Activated T-helper 17 cell treated with anti-CD3 and anti-CD28 coated beads, Interleukin-2, amount 50 U/mL, for 72 hours (primary cell): Measurements from ENCODE around the gene MLF2. TPM values are rescaled to one million over a fixed set of nuclear protein-coding genes. Genes with fewer than 3 reads are reported as not detected.

Experiments used
- ATAC-seq: fragments of 150-1000 bp; cut with Tn5 transposase; replicated peaks from 2 replicates; pipeline ENCODE4 v1.10.0; 2021; ENCODE audit warnings: mild to moderate bottlenecking, moderate library complexity
- H3K27ac Mint-ChIP-seq: one replicate; pipeline ENCODE4 v1.8.0; 2022; ENCODE audit warnings: mixed read lengths
- H3K27me3 Mint-ChIP-seq: one replicate; pipeline ENCODE4 v1.8.0; 2022; ENCODE audit warnings: mixed read lengths
- H3K36me3 Mint-ChIP-seq: one replicate; pipeline ENCODE4 v1.8.0; 2022; ENCODE audit warnings: low read depth, mild to moderate bottlenecking, mixed read lengths
- H3K4me1 Mint-ChIP-seq: one replicate; pipeline ENCODE4 v1.8.0; 2022; ENCODE audit warnings: mixed read lengths
- H3K4me3 Mint-ChIP-seq: one replicate; pipeline ENCODE4 v1.8.0; 2022; ENCODE audit warnings: mild to moderate bottlenecking, mixed read lengths
- H3K9me3 Mint-ChIP-seq: one replicate; pipeline ENCODE4 v1.8.0; 2022; ENCODE audit warnings: mixed read lengths
- total RNA-seq, 2 donors: library from RNA; stranded (reverse); gene quantifications; one replicate each; pipeline ENCODE4 v1.2.3, GENCODE V29; 2022

Gene MLF2
- total RNA-seq, 2 donors from 2014 or later = 132 to 279 TPM

DNA sequence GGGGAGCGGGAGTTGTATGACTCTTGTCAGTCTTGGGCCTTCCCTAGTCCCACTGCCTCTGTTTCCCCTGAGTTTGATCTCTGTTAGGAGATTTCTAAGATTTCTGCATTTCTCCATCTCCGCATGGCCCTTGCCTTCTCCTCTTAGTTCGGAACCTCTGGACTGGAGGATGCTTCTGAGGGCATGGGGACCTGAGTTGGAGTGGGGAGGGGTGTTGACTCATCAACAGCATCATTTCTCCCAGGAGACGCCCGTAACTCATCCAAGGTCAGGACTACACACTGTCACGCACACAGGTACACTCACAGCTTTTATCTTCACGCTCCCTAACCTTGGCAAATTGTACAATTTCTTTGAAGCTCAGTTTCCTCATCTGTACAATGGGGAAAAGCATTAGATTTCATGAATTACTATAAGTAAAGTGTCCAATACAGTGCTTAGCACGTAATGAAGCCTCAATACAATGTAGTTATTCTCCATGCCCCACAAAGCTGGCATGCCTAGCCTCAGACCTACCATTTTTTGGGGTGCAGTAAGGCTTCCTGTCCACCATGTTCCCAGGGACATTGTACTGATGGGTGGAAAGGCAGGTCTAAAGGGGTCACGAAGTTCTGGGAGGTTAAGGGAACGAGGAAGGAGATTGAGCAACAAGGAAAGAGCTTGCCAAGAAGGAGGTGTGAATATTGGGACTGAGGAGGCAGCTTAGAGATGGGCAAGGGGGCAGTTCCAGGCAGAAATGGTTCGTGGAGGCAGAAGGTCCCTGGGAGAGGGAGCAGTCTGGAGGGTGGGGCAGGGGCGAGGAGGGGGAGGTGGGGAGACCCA is 18.8 kb upstream of the MLF2 start:
- peaks cover 92% of the 10 kb centered on the region for H3K36me3 Mint-ChIP-seq

DNA sequence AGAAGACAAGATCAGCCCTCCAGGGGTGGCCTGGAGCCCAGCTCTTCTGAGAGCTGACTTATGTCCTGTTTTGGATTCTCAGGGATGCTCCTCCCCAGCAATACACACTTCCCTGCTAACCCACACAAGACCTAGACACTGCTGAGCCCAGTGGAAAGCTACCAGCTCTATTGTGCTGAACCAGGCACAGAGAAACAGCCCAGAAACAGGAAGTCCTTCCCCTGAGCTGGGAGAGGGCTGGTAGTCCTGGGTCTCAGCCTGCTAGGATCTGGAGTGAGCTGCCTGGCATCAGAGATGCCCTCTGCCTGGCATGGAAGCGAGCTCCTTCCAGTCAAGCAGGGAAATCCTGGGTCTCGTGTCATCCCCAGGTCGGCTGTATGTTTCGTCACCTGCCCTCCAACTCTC is 18.2 kb upstream of the MLF2 start:
- peak; percentile 29 for ATAC-seq
- peaks cover 29% of the 10 kb centered on the region for H3K27me3 Mint-ChIP-seq
- peaks cover 85% of the 10 kb centered on the region for H3K36me3 Mint-ChIP-seq
- peak overlapping the region; percentile 89 for H3K4me3 Mint-ChIP-seq
- peak overlapping the region; percentile 89 for H3K27ac Mint-ChIP-seq
- peaks cover 49% of the 10 kb centered on the region for H3K4me1 Mint-ChIP-seq
- H3K9me3 Mint-ChIP-seq = no peaks in the 10 kb centered on the region

More for the DNA sequence above, 18.8 kb upstream of the MLF2 start:
- peak overlapping the region; percentile 89 for H3K4me3 Mint-ChIP-seq
- peaks cover 29% of the 10 kb centered on the region for H3K27me3 Mint-ChIP-seq
- no peaks in the 10 kb centered on the region for H3K9me3 Mint-ChIP-seq
- ATAC-seq = peak; percentile 14
- peak overlapping the region; percentile 89 for H3K27ac Mint-ChIP-seq
- peaks cover 54% of the 10 kb centered on the region for H3K4me1 Mint-ChIP-seq

DNA sequence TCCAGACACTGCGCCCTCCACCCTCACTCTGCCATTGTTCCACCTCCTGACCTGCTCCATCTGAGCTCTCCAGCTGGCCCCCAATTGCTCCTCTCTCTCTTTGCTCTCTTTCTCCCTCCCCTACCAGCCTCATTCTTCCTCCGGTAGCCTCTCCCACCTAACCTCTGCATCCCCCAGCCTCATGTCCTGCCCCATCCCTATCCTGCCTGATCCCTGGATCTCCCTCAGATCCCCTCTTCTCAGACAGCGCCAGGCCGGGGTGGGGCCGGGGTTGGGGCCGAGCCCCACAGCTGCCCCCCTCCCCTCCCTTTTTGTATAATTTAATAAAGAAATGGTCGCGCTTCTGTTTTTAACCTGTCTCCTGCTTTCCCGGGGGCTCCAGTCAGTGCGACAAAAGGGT is 17.7 kb upstream of the MLF2 start:
- Mint-ChIP-seq H3K36me3 (peaks cover 80% of the 10 kb centered on the region), H3K4me3 (peak overlapping the region; percentile 89)
- no peak for ATAC-seq

GRCh38 chr12:6770094-6770493 is 17.2 kb upstream of the MLF2 start:
- Mint-ChIP-seq H3K4me1 (peaks cover 45% of the 10 kb centered on the region), H3K4me3 (peak overlapping the region; percentile 89), H3K27ac (peak overlapping the region; percentile 52)

More for the DNA sequence above, 17.7 kb upstream of the MLF2 start:
- Mint-ChIP-seq H3K9me3 (no peaks in the 10 kb centered on the region), H3K27me3 (peaks cover 29% of the 10 kb centered on the region), H3K27ac (peak overlapping the region; percentile 89), H3K4me1 (peaks cover 45% of the 10 kb centered on the region)

DNA sequence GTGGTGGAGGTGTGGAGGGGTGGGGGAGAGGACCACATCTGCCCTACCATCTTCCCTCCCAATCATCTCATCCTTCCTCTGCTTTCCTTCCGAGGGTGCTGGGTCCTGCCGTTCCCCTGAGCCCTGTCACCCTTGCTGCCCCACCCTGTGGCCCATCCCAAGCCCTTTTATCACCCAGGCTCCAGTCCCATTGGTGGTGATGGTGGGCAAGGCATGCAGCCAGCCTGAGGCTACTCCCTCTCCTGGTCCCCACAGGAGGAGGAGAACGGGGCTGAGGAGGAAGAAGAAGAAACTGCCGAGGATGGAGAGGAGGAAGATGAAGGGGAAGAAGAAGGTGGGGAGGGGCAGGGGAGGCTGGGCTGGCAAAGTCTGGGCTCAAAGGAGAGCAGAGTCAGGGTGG is 16.7 kb upstream of the MLF2 start:
- peak overlapping the region; percentile 89 for H3K4me3 Mint-ChIP-seq
- H3K27ac Mint-ChIP-seq = peak overlapping the region; percentile 52
- H3K4me1 Mint-ChIP-seq = peaks cover 45% of the 10 kb centered on the region
- H3K27me3 Mint-ChIP-seq = peaks cover 32% of the 10 kb centered on the region
- no peaks in the 10 kb centered on the region for H3K9me3 Mint-ChIP-seq
- ATAC-seq = no peak
- peaks cover 71% of the 10 kb centered on the region for H3K36me3 Mint-ChIP-seq

More at GRCh38 chr12:6770094-6770493, 17.2 kb upstream of the MLF2 start:
- peaks cover 75% of the 10 kb centered on the region for H3K36me3 Mint-ChIP-seq
- no peaks in the 10 kb centered on the region for H3K9me3 Mint-ChIP-seq
- H3K27me3 Mint-ChIP-seq = peaks cover 33% of the 10 kb centered on the region
- no peak for ATAC-seq

DNA sequence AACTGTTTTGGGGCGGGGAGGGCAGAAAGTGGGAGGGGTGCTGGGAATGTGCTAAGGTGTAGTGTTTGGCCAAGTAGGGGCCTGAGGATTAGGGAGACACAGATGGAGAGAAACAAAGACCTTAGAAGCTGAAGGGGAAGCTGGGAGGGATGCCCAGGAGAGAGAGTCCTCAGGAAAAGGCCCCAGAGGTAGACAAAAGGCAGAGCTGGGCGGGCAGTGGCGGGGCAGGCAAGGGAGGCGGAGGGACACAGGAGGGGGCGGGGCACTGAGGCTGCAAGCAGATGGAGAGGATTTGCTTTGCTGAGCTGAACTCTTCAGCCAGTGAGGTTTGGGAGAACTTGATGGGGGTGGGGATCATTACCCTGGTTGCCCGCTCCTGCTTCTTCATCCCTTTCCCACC is 16.0 kb upstream of the MLF2 start:
- peak overlapping the region; percentile 89 for H3K4me3 Mint-ChIP-seq
- no peaks in the 10 kb centered on the region for H3K9me3 Mint-ChIP-seq
- ATAC-seq = no peak
- peaks cover 36% of the 10 kb centered on the region for H3K27me3 Mint-ChIP-seq
- peak overlapping the region; percentile 52 for H3K27ac Mint-ChIP-seq
- peaks cover 50% of the 10 kb centered on the region for H3K4me1 Mint-ChIP-seq
- peaks cover 64% of the 10 kb centered on the region for H3K36me3 Mint-ChIP-seq

GRCh38 chr12:6768437-6768914 is 15.5 kb upstream of the MLF2 start:
- H3K36me3 Mint-ChIP-seq = peaks cover 61% of the 10 kb centered on the region
- peak overlapping the region; percentile 89 for H3K4me3 Mint-ChIP-seq
- H3K27ac Mint-ChIP-seq = peak overlapping the region; percentile 78
- H3K4me1 Mint-ChIP-seq = peaks cover 50% of the 10 kb centered on the region
- H3K9me3 Mint-ChIP-seq = no peaks in the 10 kb centered on the region
- ATAC-seq = no peak
- H3K27me3 Mint-ChIP-seq = peaks cover 36% of the 10 kb centered on the region

GRCh38 chr12:6767353-6768319 is 14.7 kb upstream of the MLF2 start:
- H3K27ac Mint-ChIP-seq = peak overlapping the region; percentile 78
- H3K36me3 Mint-ChIP-seq = peaks cover 53% of the 10 kb centered on the region
- no peaks in the 10 kb centered on the region for H3K9me3 Mint-ChIP-seq
- no peak for ATAC-seq
- H3K27me3 Mint-ChIP-seq = peaks cover 36% of the 10 kb centered on the region
- H3K4me3 Mint-ChIP-seq = peak overlapping the region; percentile 89
- H3K4me1 Mint-ChIP-seq = peaks cover 50% of the 10 kb centered on the region

GRCh38 chr12:6766651-6767349 is 13.9 kb upstream of the MLF2 start:
- Mint-ChIP-seq H3K36me3 (peaks cover 44% of the 10 kb centered on the region), H3K4me3 (peak overlapping the region; percentile 89), H3K27ac (peak overlapping the region; percentile 78), H3K4me1 (peaks cover 46% of the 10 kb centered on the region), H3K27me3 (peaks cover 34% of the 10 kb centered on the region), H3K9me3 (no peaks in the 10 kb centered on the region)
- ATAC-seq = peak; percentile 65

DNA sequence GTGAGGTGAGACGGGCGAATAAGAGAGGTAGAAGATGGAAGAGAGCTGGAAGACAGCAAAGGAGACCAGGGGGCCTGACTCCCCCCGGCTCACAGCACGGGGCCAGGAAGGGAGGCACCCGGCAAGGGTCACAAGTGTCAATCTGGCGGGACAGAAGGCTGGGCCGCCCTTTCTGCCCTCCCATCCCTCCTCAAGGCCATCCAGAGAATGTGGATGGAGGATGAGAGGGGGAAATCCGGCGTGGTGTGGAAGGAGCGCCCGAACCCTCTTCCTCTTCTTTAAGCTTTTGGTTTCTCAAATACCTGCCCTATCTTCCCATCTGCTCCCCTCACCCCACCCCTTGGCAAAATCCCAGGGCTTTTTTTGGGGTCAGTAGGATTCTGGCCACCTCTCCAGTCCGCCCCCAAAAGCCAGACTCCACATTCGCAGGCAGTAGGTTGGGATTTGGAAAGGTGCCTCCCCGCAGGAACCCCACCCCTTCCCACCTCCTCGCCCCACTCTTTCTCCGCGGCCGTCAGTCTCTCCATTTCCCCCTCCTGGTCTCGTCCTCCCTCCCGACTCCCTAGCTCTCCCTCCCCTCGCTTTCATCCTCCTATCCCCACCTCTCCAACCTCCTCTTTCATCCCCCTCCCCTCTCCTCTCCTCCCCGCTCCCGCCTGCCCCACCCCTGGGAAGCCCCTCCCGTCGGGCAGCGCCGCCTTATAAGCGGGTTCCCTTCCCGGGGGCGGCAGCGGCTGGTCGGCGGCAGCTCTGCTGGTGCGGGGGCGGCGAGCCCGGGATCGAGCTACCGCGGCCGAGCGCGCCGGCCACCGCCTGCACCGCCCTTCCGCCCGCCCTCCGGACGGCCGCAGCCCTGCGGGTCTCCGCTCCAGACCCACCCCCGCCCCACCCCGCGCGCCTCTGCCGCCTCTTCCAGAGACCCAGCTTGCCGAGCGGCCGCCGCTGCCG is 13.0 kb upstream of the MLF2 start, which contains the start of gene PTMS:
PTMS (plus strand) TSS at position 730 of the 948 bp plus-strand sequence. CDS start 343 bp downstream, outside the sequence.
- peak; percentile 16 for ATAC-seq

GRCh38 chr12:6765048-6765633 is 12.2 kb upstream of the MLF2 start:
- Mint-ChIP-seq H3K9me3 (no peaks in the 10 kb centered on the region), H3K4me3 (peak overlapping the region; percentile 67), H3K4me1 (peaks cover 34% of the 10 kb centered on the region), H3K27ac (peak overlapping the region; percentile 4), H3K27me3 (peaks cover 34% of the 10 kb centered on the region), H3K36me3 (peaks cover 28% of the 10 kb centered on the region)
- no peak for ATAC-seq

More for the DNA sequence above, 13.0 kb upstream of the MLF2 start, which contains the start of gene PTMS:
- Mint-ChIP-seq H3K36me3 (peaks cover 35% of the 10 kb centered on the region), H3K27me3 (peaks cover 34% of the 10 kb centered on the region), H3K4me1 (peaks cover 38% of the 10 kb centered on the region), H3K4me3 (peak within 1 kb of the TSS; percentile 89), H3K27ac (peak within 1 kb of the TSS; percentile 78), H3K9me3 (no peaks in the 10 kb centered on the region)

GRCh38 chr12:6764011-6764828 is 11.3 kb upstream of the MLF2 start:
- H3K36me3 Mint-ChIP-seq = peaks cover 23% of the 10 kb centered on the region
- H3K27ac Mint-ChIP-seq = peak overlapping the region; percentile 70
- peak; percentile 87 for ATAC-seq
- peaks cover 26% of the 10 kb centered on the region for H3K27me3 Mint-ChIP-seq
- no peaks in the 10 kb centered on the region for H3K9me3 Mint-ChIP-seq
- peaks cover 30% of the 10 kb centered on the region for H3K4me1 Mint-ChIP-seq
- peak overlapping the region; percentile 67 for H3K4me3 Mint-ChIP-seq
